Thymus (tissue), 11 donors: ENCODE results near the gene PTPN9. TPM values are rescaled to one million over a fixed set of nuclear protein-coding genes. Genes with fewer than 3 reads are reported as not detected.
A peak's percentile ranks its signal among the peaks of the same experiment; 100 is the strongest.

ENCODE experiments used
- DNase-seq, 9 donors: peaks; one replicate each; pipeline ENCODE4 v3.0.0-alpha.2; 2013; ENCODE audit warnings: low spot score in 9 of 9, low read depth in 6 of 9, missing footprints in 1 of 9
- H3K27ac ChIP-seq, 2 donors: one replicate each; pipeline ENCODE4 v1.5.1; 2013; ENCODE audit warnings: control low read depth in 1 of 2, low read depth in 1 of 2, low read length in 1 of 2, mild to moderate bottlenecking in 1 of 2, moderate library complexity in 1 of 2
- H3K27me3 ChIP-seq, 2 donors: one replicate each; pipeline ENCODE4 v1.5.1; 2013; ENCODE audit warnings: low read length in 1 of 2; ENCODE audit not compliant: control insufficient read depth in 2 of 2, insufficient read depth in 1 of 2
- H3K36me3 ChIP-seq, 2 donors: one replicate each; pipeline ENCODE4 v1.5.1; 2013; ENCODE audit warnings: low read length in 1 of 2, mild to moderate bottlenecking in 1 of 2, moderate library complexity in 1 of 2; ENCODE audit not compliant: control insufficient read depth in 2 of 2, insufficient read depth in 2 of 2
- H3K4me1 ChIP-seq, 2 donors: one replicate each; pipeline ENCODE4 v1.5.1; 2013; ENCODE audit warnings: low read length in 2 of 2; ENCODE audit not compliant: control insufficient read depth in 2 of 2, insufficient read depth in 2 of 2
- H3K4me3 ChIP-seq, 2 donors: one replicate each; pipeline ENCODE4 v1.5.1; 2013; ENCODE audit warnings: low read length in 2 of 2, control low read depth in 1 of 2, mild to moderate bottlenecking in 1 of 2
- H3K9me3 ChIP-seq, 2 donors: one replicate each; pipeline ENCODE4 v1.5.1; 2013; ENCODE audit warnings: low read length in 1 of 2, mild to moderate bottlenecking in 1 of 2; ENCODE audit not compliant: control insufficient read depth in 2 of 2, insufficient read depth in 1 of 2
- WGBS: extraction: QIAGEN DNeasy Blood & Tissue Kit; methylation state at CpG from one replicate; pipeline ENCODE4 v1.1.7; 2013; 5-methylcytosine and 5-hydroxymethylcytosine counted together
- polyA plus RNA-seq: library from polyadenylated mRNA; stranded (reverse); fragments of 200-250 nt; gene quantifications from one replicate; pipeline ENCODE4 v1.2.3, GENCODE V29; 2013
- total RNA-seq: library from RNA; stranded (reverse); fragments of 120-200 nt; gene quantifications from one replicate; pipeline ENCODE4 v1.2.4, GENCODE V29; 2013
- donor health status: healthy.

The PTPN9 gene
- total and polyA plus RNA-seq, 2 donors = 12.1 to 12.3 TPM

DNA sequence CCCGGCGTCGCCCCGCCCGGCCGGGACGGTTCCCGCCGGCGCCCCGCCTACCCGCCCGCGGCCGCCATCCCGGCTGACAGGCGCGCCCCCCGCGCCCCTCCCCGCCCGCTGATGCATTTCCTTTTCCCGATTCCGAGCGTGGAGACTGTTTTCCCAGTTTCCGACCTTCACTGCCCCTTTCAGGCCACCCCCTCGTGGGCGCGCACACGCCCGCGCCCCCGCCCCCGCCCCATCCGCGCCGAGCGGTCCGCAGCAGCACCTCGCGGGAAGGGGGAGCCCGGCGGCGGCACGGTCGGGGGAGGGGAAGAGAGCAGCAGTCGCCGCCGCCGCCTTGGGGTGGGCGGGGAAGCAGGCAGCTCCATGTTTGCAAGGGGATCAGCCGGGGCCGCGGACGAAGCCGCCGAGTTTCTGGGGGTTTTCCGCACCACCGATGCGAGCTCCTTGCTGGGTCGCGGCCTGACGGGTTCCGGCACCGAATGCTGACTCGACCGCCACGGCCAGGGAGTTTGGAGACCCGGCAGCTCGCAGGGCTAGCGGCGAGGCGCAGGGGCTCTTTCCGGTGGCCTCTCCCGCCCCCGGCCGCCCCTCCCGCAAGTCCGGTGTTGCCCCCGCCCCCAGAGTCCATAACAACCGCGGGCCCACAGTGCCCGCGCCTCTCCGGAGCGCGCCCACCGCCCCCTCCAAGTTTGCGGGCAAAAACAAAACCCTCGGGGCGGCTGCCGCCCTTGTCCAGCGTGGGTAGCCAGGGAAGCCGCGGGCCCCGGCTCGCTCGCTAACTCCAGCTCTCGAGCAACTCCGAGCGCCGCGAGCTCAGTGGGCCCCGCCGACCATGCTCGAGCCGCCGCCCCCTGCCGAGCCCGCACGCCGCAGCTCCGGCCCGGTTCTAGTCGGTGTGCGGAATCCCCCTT is 124.4 kb downstream of the PTPN9 start:
- no peaks in the 10 kb centered on the region for H3K27me3 ChIP-seq
- WGBS = under 1% methylated on average over 115 of the region's 116 CpGs
- DNase-seq = peak in 6 of 9 donors; percentile 14 to 86 (median 68)
- H3K4me1 ChIP-seq = peaks cover 4 to 32% of the 10 kb centered on the region in 2 donors
- H3K4me3 ChIP-seq = peak overlapping the region; percentile 94 to 99
- no peaks in the 10 kb centered on the region for H3K36me3 ChIP-seq
- H3K27ac ChIP-seq = peak overlapping the region; percentile 95 to 96
- H3K9me3 ChIP-seq = peaks cover 0 to 4% of the 10 kb centered on the region in 2 donors

DNA sequence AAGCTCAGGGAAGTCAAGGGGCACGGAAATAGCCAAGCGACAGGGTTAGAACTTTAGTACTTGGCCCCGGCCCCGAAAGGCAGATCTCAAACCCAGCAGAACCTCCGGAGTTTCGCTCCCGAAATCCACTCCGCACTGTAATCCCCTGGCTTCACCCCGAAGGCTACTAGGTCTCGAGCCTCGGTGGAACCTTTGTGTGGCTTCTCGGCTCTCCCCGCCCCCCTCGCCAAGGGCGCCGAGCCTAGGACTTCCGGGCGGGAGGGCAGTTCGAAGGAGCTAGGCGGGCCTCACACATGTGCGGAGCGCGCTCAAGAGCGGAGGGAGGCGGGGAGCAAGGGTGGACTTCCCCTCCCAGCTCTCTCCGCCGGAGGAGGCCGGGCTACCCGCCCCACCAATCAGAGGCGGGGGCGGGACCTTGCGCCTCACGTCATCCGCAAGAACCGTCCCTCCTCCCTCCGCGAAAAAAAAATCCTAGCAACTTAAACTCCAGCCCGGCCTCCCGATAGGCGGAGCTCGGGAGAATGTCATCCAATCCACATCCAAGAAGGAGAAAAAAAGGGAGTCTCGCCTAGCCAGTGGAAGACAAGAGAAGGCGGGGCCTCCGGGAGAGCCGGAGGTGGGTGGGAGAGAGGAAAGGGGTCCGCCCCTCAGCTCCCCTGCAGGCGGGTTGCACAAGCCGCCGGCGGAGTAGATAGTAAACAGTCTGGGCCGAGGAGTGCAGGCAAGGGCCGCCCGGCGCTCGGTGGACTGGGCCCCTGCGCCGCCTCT is 125.2 kb downstream of the PTPN9 start:
- Histone ChIP-seq H3K27me3 (no peaks in the 10 kb centered on the region), H3K36me3 (no peaks in the 10 kb centered on the region), H3K4me1 (peaks cover 6 to 36% of the 10 kb centered on the region in 2 donors), H3K27ac (peak overlapping the region; percentile 95 to 96), H3K9me3 (peaks cover 0 to 4% of the 10 kb centered on the region in 2 donors), H3K4me3 (peak overlapping the region; percentile 94 to 99)
- DNase-seq = peak; percentile 99 to 100 (median 100)
- under 1% methylated on average over 57 of the region's 57 CpGs for WGBS

DNA sequence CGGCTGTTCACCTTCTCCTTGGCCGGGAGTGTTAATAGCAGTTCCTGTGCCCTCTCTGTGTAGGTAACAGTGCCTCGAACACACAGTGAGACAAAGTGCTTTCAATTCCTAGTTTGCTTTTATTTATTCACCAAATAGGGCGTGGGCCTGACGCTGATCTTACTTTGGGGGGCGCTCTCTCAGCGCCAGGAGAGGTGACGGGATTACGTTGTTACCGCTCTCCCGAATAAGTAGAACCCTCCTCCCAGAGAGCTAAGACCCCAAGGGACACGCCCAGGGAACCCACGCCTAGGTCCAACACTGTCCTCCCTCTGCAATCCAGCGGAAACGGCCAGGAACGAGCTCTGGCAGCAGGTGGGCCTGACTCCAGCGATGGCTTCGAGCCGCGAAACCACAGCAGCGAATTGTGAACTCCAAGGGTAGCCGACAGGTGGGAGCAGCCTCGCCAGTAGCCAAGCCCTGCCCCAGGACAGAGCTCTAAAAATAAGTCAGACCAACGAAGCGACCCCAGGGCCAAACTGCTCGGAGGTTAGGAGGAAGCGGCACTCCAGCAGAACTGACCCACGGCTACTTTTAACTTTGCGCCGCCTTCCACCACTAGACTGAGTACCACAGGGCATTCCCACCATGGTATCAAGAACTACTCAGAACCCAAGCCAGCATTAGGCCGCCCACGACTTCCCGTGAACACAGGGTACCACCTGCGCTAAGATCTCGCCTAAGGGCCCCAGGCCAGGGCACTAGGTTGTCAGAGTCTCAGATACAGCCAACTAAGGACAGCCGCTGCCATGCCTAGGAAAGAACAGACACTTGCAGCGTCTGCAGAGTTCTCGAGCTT is 126.0 kb downstream of the PTPN9 start:
- Histone ChIP-seq H3K27ac (peak overlapping the region; percentile 91 to 96), H3K4me1 (peaks cover 6 to 39% of the 10 kb centered on the region in 2 donors), H3K4me3 (peak overlapping the region; percentile 78 to 94), H3K27me3 (no peaks in the 10 kb centered on the region), H3K36me3 (peaks cover 1 to 2% of the 10 kb centered on the region in 2 donors), H3K9me3 (peaks cover 0 to 4% of the 10 kb centered on the region in 2 donors)
- under 1% methylated on average over 38 of the region's 38 CpGs for WGBS
- DNase-seq = peak in 5 of 9 donors; percentile 33 to 75 (median 49)

DNA sequence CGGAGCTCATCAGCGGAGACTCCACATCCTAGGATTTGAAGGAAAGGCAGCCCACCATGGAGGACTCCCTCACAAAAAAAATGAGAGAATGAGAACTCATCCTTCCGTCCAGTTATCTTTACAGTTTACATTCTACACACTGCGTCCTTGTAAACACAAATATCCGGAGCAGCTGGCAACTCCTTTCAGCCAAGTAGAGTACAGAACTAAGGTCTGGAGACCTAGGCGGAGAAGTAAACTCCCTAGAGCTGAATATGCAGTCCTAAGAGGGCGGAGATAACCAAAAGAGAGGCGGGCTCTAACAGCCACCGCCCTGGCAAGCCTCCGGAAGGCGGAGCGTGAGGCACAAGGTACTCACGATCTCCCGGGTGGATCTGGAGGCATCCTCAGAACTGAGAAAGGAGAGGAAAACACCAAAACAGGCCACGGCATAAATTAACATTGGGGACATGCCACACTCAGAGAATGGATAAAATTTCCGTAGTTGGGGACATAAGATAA is 126.7 kb downstream of the PTPN9 start:
- Histone ChIP-seq H3K4me1 (peaks cover 9 to 44% of the 10 kb centered on the region in 2 donors), H3K9me3 (peaks cover 0 to 4% of the 10 kb centered on the region in 2 donors), H3K27me3 (no peaks in the 10 kb centered on the region), H3K27ac (peak overlapping the region; percentile 91 to 96), H3K36me3 (peaks cover 8% of the 10 kb centered on the region in 2 donors), H3K4me3 (peak overlapping the region; percentile 78 to 94)
- under 1% methylated on average over 16 of the region's 16 CpGs for WGBS
- peak; percentile 69 to 93 (median 78) for DNase-seq

DNA sequence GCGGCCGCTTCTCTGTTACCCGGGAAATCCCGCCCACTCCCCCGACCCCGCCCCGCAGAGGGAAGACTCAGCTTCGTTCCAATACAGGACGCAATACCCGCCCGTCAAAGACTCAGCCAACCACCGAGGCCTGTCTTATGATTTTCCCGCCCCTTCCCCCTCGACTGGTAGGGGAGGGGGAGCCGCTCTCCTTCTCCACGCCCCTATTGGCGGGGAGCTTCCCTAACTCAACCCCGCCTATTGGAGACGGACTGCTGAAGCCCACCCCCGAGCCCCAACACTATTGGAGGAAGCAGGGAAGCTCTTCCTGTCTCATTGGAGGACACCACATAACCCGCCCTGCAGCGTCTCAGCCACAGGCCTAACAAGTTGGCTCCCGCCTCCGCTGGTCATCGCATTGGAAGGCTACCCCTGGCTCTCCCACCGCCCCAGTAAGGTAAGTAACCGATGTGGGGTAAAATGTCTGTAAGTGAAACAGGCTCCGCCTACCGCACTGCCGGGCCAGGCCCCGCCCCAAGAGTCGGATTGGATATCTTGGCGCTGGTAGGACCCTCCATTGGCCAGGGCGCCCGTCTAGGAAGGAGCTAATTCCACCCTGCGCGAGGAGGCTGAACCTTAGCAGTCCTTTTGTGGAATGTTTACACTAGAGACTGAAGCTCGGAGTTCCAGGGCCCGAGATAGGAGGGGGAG is 127.3 kb downstream of the PTPN9 start, which contains the start of gene SIN3A:
TSS of gene SIN3A (minus strand) at position 17 of the 690 bp plus-strand sequence. CDS start 21,315 bp downstream, outside the sequence.
- DNase-seq = peak; percentile 93 to 100 (median 98)
- Histone ChIP-seq H3K4me3 (peak within 1 kb of the TSS; percentile 82 to 94), H3K4me1 (peaks cover 15 to 50% of the 10 kb centered on the region in 2 donors), H3K36me3 (peaks cover 9 to 11% of the 10 kb centered on the region in 2 donors), H3K27ac (peak within 1 kb of the TSS; percentile 99 to 100), H3K27me3 (no peaks in the 10 kb centered on the region), H3K9me3 (peaks cover 0 to 4% of the 10 kb centered on the region in 2 donors)
- WGBS = under 1% methylated on average over 39 of the region's 39 CpGs

DNA sequence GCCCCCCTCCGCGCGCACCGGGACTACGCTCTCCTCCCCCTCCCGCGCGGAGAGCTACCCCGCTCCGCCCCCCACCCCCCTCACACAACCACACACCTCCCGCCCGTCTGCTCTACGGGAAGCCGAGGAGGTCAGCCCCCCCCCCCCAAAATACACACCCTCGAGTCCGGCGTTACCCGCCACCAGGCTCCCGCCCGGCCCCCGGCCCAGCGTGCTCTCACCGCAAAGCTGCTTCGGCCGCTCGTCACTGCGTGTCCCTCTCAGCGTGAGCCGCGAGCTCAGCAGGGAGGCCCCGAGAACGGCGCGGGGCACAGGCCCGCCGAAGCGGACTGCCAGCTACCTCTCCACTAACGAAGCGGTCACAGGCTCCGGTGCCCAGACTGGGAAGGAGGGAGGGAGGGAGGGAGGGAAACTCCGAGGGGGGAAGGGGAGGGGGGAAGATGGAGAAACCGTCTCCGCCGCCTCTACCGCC is 127.9 kb downstream of the PTPN9 start:
- Histone ChIP-seq H3K36me3 (peaks cover 9 to 11% of the 10 kb centered on the region in 2 donors), H3K27ac (peak overlapping the region; percentile 99 to 100), H3K4me1 (peaks cover 19 to 50% of the 10 kb centered on the region in 2 donors), H3K27me3 (no peaks in the 10 kb centered on the region), H3K4me3 (peak overlapping the region; percentile 82 to 94), H3K9me3 (peaks cover 0 to 4% of the 10 kb centered on the region in 2 donors)
- DNase-seq = peak in 1 of 9 donors; percentile 9
- WGBS = 1% methylated on average over 45 of the region's 45 CpGs

DNA sequence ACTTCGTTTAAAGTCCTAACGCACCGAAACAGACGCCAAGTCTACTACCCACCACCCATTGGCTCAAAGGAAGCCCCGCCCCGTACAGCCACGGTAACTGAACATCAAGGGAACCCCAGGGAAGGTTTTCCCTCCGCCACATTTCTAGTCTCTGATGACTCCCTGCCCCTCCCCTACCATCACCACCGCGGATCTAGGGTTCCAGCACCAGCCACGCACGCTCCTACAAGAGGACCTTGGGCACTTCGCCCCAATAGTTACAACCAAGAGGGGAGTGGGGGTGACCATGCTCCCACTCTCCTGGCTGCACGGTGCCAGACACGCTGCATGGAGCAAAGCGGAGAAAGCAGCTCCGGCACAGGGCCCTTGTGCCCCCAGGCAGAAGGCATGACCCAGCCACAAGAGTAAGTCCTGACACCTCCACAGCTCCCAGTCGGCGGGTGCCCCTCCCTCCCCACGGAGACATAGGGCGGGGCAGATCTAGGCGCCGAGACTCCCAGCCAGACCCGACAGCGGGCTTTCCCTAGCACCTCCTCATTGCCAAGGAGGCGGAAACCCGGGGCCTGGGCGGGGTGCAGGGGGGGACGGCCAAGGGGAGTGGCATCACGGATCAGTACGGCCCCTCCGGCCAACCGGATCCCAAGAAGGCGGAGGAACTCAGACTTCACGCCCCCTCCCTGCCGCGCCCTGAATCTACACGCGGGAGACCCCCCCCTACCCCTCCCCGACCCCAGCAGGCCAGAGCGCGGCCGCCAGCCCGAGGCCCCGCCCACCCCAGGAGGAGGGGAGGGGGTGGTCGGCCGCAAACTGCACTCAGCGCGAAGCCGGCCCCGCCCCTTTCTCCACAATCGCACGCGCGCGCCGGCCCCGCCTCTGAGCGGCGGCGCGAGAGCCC is 128.6 kb downstream of the PTPN9 start:
- Histone ChIP-seq H3K9me3 (no peaks in the 10 kb centered on the region), H3K4me3 (peak overlapping the region; percentile 78 to 94), H3K27me3 (no peaks in the 10 kb centered on the region), H3K27ac (peak overlapping the region; percentile 92 to 100), H3K36me3 (peaks cover 9 to 11% of the 10 kb centered on the region in 2 donors), H3K4me1 (peaks cover 23 to 51% of the 10 kb centered on the region in 2 donors)
- WGBS = under 1% methylated on average over 62 of the region's 62 CpGs
- peak; percentile 76 to 96 (median 90) for DNase-seq
